GM23338 (cell line): ENCODE results near the gene SLC4A5. TPM values are rescaled to one million over a fixed set of nuclear protein-coding genes. Genes with fewer than 3 reads are reported as not detected.

Source experiments
- ATAC-seq: fragments of 200-7000 bp; cut with Tn5 transposase; 3 replicates; pipeline ENCODE4 v1.9.1; 2020
- DNase-seq: peaks from one replicate; pipeline ENCODE4 v3.0.0-alpha.2; 2015; ENCODE audit warnings: low spot score
- H2AFZ ChIP-seq: fragments of 200-600 bp; sonication (generic); 2 replicates; pipeline ENCODE4 v1.8.0; 2016; ENCODE audit warnings: antibody characterized with exemption, mild to moderate bottlenecking, moderate library complexity
- H3F3A ChIP-seq: fragments of 200-600 bp; sonication (generic); replicated peaks from 2 replicates; pipeline ENCODE4 v1.8.0; 2017; ENCODE audit warnings: antibody characterized with exemption, mixed run types, low read depth
- H3K27ac ChIP-seq: fragments of 200-600 bp; sonication (generic); 2 replicates; pipeline ENCODE4 v1.6.1; 2016; ENCODE audit warnings: low read depth
- H3K27me3 ChIP-seq: fragments of 200-600 bp; sonication (generic); 2 replicates; pipeline ENCODE4 v1.8.0; 2016; ENCODE audit warnings: mild to moderate bottlenecking, mixed run types, moderate library complexity; ENCODE audit not compliant: insufficient read depth
- H3K36me3 ChIP-seq: fragments of 200-600 bp; sonication (generic); 2 replicates; pipeline ENCODE4 v1.8.0; 2016; ENCODE audit warnings: mild to moderate bottlenecking; ENCODE audit not compliant: insufficient read depth
- H3K4me1 ChIP-seq: fragments of 200-600 bp; sonication (generic); 2 replicates; pipeline ENCODE4 v1.8.0; 2016; ENCODE audit warnings: mild to moderate bottlenecking, moderate library complexity; ENCODE audit not compliant: insufficient read depth
- H3K4me2 ChIP-seq: fragments of 200-600 bp; sonication (generic); 2 replicates; pipeline ENCODE4 v1.7.1; 2017; ENCODE audit warnings: mixed run types
- H3K4me3 ChIP-seq: fragments of 200-600 bp; sonication (generic); 2 replicates; pipeline ENCODE4 v1.6.1; 2016; ENCODE audit warnings: mixed run types
- H3K79me2 ChIP-seq: fragments of 200-600 bp; sonication (generic); replicated peaks from 2 replicates; pipeline ENCODE4 v1.8.0; 2017; ENCODE audit warnings: mild to moderate bottlenecking; ENCODE audit not compliant: insufficient read depth
- H3K9me2 ChIP-seq: fragments of 200-600 bp; sonication (generic); 2 replicates; pipeline ENCODE4 v1.8.0; 2017; ENCODE audit not compliant: insufficient read depth
- H4K20me1 ChIP-seq: fragments of 200-600 bp; sonication (generic); replicated peaks from 2 replicates; pipeline ENCODE4 v1.8.0; 2017; ENCODE audit warnings: mild to moderate bottlenecking; ENCODE audit not compliant: insufficient read depth
- H3K27ac Mint-ChIP-seq: 2 replicates; pipeline ENCODE4 v1.8.0; 2020; ENCODE audit warnings: inconsistent platforms, mild to moderate bottlenecking, moderate library complexity, mixed read lengths
- H3K27me3 Mint-ChIP-seq: 3 replicates; pipeline ENCODE4 v1.8.0; 2022; ENCODE audit warnings: low read depth, mild to moderate bottlenecking, moderate library complexity, mixed read lengths, inconsistent platforms; ENCODE audit not compliant: insufficient read depth, poor library complexity
- H3K36me3 Mint-ChIP-seq: 3 replicates; pipeline ENCODE4 v1.8.0; 2021; ENCODE audit warnings: low read depth, mild to moderate bottlenecking, inconsistent platforms, moderate library complexity, mixed read lengths
- H3K4me1 Mint-ChIP-seq: 3 replicates; pipeline ENCODE4 v1.8.0; 2020; ENCODE audit warnings: mild to moderate bottlenecking, inconsistent platforms, mixed read lengths
- H3K4me3 Mint-ChIP-seq: 3 replicates; pipeline ENCODE4 v1.8.0; 2021; ENCODE audit warnings: moderate library complexity, mild to moderate bottlenecking, inconsistent platforms, mixed read lengths
- H3K9me3 Mint-ChIP-seq: 3 replicates; pipeline ENCODE4 v1.8.0; 2020; ENCODE audit warnings: moderate library complexity, mild to moderate bottlenecking, inconsistent platforms, mixed read lengths
- CREB1 ChIP-seq: fragments of 250-450 bp; sonication (Bioruptor Pico); IDR thresholded peaks from 2 replicates; pipeline ENCODE4 v1.5.0; 2020; ENCODE audit warnings: low read depth, mild to moderate bottlenecking, moderate library complexity
- ETS1 ChIP-seq: IDR thresholded peaks from 2 replicates; pipeline ENCODE4 v1.6.1; 2016; ENCODE audit warnings: antibody characterized with exemption
- EZH2 ChIP-seq: fragments of 200-600 bp; sonication (generic); IDR thresholded peaks from one replicate; pipeline ENCODE4 v1.8.0; 2017; ENCODE audit warnings: antibody characterized with exemption, mild to moderate bottlenecking, low read depth; ENCODE audit not compliant: unreplicated experiment
- EZH2phosphoT487 ChIP-seq: fragments of 200-600 bp; sonication (generic); IDR thresholded peaks from one replicate; pipeline ENCODE4 v1.8.1; 2018; ENCODE audit warnings: antibody characterized with exemption; ENCODE audit not compliant: unreplicated experiment
- JUNB ChIP-seq: IDR thresholded peaks from one replicate; pipeline ENCODE4 v1.6.1; 2016; ENCODE audit warnings: antibody characterized with exemption; ENCODE audit not compliant: unreplicated experiment
- NANOG ChIP-seq: IDR thresholded peaks from 2 replicates; pipeline ENCODE4 v1.6.1; 2016; ENCODE audit warnings: antibody characterized with exemption, borderline replicate concordance
- POLR2AphosphoS5 ChIP-seq: IDR thresholded peaks from 2 replicates; pipeline ENCODE4 v1.6.1; 2016; ENCODE audit warnings: antibody characterized with exemption, low read depth
- REST ChIP-seq: IDR thresholded peaks from one replicate; pipeline ENCODE4 v1.6.1; 2018; ENCODE audit warnings: antibody characterized with exemption; ENCODE audit not compliant: unreplicated experiment
- STAT1 ChIP-seq: IDR thresholded peaks from one replicate; pipeline ENCODE4 v1.6.1; 2016; ENCODE audit warnings: antibody characterized with exemption; ENCODE audit not compliant: unreplicated experiment
- ZNF114 ChIP-seq: fragments of 250-450 bp; sonication (Bioruptor Pico); IDR thresholded peaks from 2 replicates; pipeline ENCODE4 v1.5.0; 2020; ENCODE audit warnings: mild to moderate bottlenecking, moderate library complexity
- ZNF331 ChIP-seq: fragments of 250-450 bp; sonication (Bioruptor Pico); IDR thresholded peaks from 2 replicates; pipeline ENCODE4 v1.5.0; 2020; ENCODE audit warnings: low read depth, mild to moderate bottlenecking, moderate library complexity
- polyA plus RNA-seq: library from polyadenylated mRNA; unstranded; fragments of >200 nt; fragmentation: Nextera tagmentation; extraction: Ambion mirVana; gene quantifications from 2 replicates; pipeline ENCODE4 v1.2.1, GENCODE V29; 2016
- total RNA-seq: library from RNA; depleted of rRNA; stranded (reverse); fragments of >200 nt; shearing (Covaris generic); gene quantifications from 2 replicates; pipeline ENCODE4 v1.2.3, GENCODE V29; 2014
- TF ChIP-seq, protein P1 (sequence below): fragments of 250-450 bp; sonication (Bioruptor Pico); IDR thresholded peaks from 2 replicates; pipeline ENCODE4 v1.5.0; 2020; ENCODE audit warnings: mild to moderate bottlenecking, moderate library complexity
- TF ChIP-seq, protein P2 (sequence below), 2 experiments: fragments of 200-600 bp in 1 of 2; sonication (generic) in 1 of 2; conservative IDR thresholded peaks; 2 replicates each; pipeline versions ENCODE4 v1.5.1 to v1.6.1; 2016 to 2017; ENCODE audit warnings: antibody characterized with exemption in 2 of 2, low read depth in 2 of 2, mild to moderate bottlenecking in 2 of 2, moderate library complexity in 1 of 2

Gene SLC4A5
- total and polyA plus RNA-seq, 2 experiments from 2014 or later = 0.24 to 0.70 TPM

DNA sequence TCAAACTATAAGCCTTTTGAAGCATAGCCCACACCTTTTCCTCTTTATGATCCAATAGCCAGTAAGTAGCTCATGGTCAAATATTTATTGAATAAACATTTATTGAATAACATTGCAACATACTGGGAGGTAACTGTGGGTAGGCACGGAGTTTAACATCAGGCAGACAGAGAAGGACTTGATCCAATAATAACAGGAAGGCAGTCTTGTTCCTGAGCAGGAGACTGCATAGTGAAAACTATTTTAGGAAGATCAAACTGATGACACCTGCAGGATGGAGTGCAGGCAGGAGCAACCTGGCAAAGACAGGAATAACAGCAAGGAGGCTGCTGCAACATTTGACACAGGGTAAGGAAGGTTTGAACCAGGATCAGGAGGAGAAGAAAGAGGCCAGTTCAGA lies 40.0 kb upstream of the SLC4A5 start:
- Mint-ChIP-seq H3K36me3 (no peaks in the 10 kb centered on the region; the same call in 1 of the 3 replicates), H3K27ac (no peak overlapping the region), H3K4me3 (no peak overlapping the region), H3K27me3 (peaks cover 5% of the 10 kb centered on the region), H3K4me1 (peaks cover 19% of the 10 kb centered on the region), H3K9me3 (no peaks in the 10 kb centered on the region)
- no peak overlapping the region for H3K4me3 ChIP-seq
- ATAC-seq (no peak), DNase-seq (no peak)
- H3K4me1 ChIP-seq = peaks cover 19% of the 10 kb centered on the region
- H3F3A ChIP-seq = no peaks in the 10 kb centered on the region
- H2AFZ ChIP-seq = no peak overlapping the region
- no peaks in the 10 kb centered on the region for H3K27me3 ChIP-seq
- peaks cover 54% of the 10 kb centered on the region for H4K20me1 ChIP-seq
- H3K36me3 ChIP-seq = peaks cover 3% of the 10 kb centered on the region; the same call in 1 of the 2 replicates
- peaks cover 96% of the 10 kb centered on the region for H3K79me2 ChIP-seq
- TF ChIP-seq CREB1 (CRISPR knock-in tag) (no peak), STAT1 (no peak), REST (no peak), ETS1 (no peak), NANOG (no peak), ZNF114 (no peak), POLR2AphosphoS5 (no peak), EZH2 (no peak), EZH2phosphoT487 (no peak), JUNB (no peak), ZNF331 (CRISPR knock-in tag) (no peak)
- TF ChIP-seq, protein P1, sequence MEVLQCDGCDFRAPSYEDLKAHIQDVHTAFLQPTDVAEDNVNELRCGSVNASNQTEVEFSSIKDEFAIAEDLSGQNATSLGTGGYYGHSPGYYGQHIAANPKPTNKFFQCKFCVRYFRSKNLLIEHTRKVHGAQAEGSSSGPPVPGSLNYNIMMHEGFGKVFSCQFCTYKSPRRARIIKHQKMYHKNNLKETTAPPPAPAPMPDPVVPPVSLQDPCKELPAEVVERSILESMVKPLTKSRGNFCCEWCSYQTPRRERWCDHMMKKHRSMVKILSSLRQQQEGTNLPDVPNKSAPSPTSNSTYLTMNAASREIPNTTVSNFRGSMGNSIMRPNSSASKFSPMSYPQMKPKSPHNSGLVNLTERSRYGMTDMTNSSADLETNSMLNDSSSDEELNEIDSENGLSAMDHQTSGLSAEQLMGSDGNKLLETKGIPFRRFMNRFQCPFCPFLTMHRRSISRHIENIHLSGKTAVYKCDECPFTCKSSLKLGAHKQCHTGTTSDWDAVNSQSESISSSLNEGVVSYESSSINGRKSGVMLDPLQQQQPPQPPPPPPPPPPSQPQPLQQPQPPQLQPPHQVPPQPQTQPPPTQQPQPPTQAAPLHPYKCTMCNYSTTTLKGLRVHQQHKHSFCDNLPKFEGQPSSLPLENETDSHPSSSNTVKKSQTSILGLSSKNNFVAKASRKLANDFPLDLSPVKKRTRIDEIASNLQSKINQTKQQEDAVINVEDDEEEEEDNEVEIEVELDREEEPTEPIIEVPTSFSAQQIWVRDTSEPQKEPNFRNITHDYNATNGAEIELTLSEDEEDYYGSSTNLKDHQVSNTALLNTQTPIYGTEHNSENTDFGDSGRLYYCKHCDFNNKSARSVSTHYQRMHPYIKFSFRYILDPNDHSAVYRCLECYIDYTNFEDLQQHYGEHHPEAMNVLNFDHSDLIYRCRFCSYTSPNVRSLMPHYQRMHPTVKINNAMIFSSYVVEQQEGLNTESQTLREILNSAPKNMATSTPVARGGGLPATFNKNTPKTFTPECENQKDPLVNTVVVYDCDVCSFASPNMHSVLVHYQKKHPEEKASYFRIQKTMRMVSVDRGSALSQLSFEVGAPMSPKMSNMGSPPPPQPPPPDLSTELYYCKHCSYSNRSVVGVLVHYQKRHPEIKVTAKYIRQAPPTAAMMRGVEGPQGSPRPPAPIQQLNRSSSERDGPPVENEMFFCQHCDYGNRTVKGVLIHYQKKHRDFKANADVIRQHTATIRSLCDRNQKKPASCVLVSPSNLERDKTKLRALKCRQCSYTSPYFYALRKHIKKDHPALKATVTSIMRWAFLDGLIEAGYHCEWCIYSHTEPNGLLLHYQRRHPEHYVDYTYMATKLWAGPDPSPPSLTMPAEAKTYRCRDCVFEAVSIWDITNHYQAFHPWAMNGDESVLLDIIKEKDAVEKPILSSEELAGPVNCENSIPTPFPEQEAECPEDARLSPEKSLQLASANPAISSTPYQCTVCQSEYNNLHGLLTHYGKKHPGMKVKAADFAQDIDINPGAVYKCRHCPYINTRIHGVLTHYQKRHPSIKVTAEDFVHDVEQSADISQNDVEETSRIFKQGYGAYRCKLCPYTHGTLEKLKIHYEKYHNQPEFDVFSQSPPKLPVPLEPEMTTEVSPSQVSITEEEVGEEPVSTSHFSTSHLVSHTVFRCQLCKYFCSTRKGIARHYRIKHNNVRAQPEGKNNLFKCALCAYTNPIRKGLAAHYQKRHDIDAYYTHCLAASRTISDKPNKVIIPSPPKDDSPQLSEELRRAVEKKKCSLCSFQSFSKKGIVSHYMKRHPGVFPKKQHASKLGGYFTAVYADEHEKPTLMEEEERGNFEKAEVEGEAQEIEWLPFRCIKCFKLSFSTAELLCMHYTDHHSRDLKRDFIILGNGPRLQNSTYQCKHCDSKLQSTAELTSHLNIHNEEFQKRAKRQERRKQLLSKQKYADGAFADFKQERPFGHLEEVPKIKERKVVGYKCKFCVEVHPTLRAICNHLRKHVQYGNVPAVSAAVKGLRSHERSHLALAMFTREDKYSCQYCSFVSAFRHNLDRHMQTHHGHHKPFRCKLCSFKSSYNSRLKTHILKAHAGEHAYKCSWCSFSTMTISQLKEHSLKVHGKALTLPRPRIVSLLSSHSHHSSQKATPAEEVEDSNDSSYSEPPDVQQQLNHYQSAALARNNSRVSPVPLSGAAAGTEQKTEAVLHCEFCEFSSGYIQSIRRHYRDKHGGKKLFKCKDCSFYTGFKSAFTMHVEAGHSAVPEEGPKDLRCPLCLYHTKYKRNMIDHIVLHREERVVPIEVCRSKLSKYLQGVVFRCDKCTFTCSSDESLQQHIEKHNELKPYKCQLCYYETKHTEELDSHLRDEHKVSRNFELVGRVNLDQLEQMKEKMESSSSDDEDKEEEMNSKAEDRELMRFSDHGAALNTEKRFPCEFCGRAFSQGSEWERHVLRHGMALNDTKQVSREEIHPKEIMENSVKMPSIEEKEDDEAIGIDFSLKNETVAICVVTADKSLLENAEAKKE = no peak
- TF ChIP-seq, protein P2, sequence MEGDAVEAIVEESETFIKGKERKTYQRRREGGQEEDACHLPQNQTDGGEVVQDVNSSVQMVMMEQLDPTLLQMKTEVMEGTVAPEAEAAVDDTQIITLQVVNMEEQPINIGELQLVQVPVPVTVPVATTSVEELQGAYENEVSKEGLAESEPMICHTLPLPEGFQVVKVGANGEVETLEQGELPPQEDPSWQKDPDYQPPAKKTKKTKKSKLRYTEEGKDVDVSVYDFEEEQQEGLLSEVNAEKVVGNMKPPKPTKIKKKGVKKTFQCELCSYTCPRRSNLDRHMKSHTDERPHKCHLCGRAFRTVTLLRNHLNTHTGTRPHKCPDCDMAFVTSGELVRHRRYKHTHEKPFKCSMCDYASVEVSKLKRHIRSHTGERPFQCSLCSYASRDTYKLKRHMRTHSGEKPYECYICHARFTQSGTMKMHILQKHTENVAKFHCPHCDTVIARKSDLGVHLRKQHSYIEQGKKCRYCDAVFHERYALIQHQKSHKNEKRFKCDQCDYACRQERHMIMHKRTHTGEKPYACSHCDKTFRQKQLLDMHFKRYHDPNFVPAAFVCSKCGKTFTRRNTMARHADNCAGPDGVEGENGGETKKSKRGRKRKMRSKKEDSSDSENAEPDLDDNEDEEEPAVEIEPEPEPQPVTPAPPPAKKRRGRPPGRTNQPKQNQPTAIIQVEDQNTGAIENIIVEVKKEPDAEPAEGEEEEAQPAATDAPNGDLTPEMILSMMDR (conservative IDR thresholded peaks at IDR 0.05; ENCODE audit: low read depth in 2 of 2) = no peak
- no peaks in the 10 kb centered on the region for H3K9me2 ChIP-seq
- H3K27ac ChIP-seq = no peak overlapping the region
- H3K4me2 ChIP-seq = no peak overlapping the region
